Mucosa of stomach (tissue), 1 donor: ENCODE results near the gene NPY4R2.
"Not testable (repeated sequence)": the region's sequence is repeated elsewhere in the genome, so short reads cannot be mapped to it uniquely, and the experiment has no call there.

ENCODE experiments used
- H3K27me3 ChIP-seq: one replicate; pipeline ENCODE4 v1.7.0; 2013; ENCODE audit warnings: mild to moderate bottlenecking, low read length; ENCODE audit not compliant: control insufficient read depth, insufficient read depth
- H3K36me3 ChIP-seq: one replicate; pipeline ENCODE4 v1.7.0; 2013; ENCODE audit warnings: low read length; ENCODE audit not compliant: control insufficient read depth, insufficient read depth
- H3K4me1 ChIP-seq: one replicate; pipeline ENCODE4 v1.7.0; 2013; ENCODE audit warnings: mild to moderate bottlenecking, low read length; ENCODE audit not compliant: control insufficient read depth, insufficient read depth
- H3K4me3 ChIP-seq: one replicate; pipeline ENCODE4 v1.7.0; 2013; ENCODE audit warnings: low read length
- H3K9ac ChIP-seq: one replicate; pipeline ENCODE4 v1.7.0; 2013; ENCODE audit warnings: mild to moderate bottlenecking, low read length, moderate library complexity
- H3K9me3 ChIP-seq: one replicate; pipeline ENCODE4 v1.7.0; 2013; ENCODE audit warnings: mild to moderate bottlenecking, low read length, moderate library complexity; ENCODE audit not compliant: control insufficient read depth
- donor health status: Pancreatic carcinoma.

Gene NPY4R2

DNA sequence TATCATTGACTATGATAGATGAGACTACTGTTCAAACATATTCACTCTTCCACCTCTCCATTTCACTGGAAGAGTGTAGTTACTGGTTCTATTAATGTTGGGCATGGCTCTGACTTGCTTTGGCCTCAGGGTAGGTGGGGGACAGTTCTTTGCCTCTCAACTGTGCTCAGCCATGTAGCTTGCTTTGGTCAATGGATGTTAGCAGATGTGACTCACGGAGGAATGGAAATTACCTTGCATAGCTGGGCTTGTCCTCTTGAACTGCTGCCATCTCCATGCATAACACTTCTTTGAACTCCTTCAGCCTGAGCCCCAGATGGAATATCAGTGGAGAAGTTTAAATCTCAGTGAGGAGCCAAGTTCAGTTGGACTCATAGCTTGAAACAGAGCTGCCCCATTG lies 9.1 kb upstream of the NPY4R2 start:
- H3K27me3 ChIP-seq, H3K4me1 ChIP-seq, H3K36me3 ChIP-seq, H3K9ac ChIP-seq, H3K4me3 ChIP-seq, H3K9me3 ChIP-seq: not testable (repeated sequence)

DNA sequence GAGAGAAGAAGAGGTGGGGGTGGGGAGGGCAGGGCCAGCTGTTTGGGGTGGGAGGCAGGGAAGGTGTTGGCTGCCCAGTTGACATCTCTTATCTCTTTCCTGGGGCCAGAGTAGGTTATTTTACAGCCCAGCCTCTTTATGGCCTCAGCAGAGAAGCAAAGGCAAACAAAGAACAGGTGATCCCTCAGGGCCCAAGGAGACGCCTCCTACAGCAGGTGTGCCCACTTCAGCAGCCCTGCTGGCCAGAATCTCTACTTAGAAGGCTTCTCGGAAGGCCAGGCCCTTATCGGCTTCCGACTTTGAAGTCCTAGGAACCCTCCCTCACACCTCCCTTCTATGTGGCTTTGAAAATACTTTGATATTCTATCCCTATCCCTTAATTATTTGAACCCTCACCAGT lies 8.0 kb upstream of the NPY4R2 start:
- not testable (repeated sequence) for H3K36me3 ChIP-seq, H3K4me1 ChIP-seq, H3K27me3 ChIP-seq, H3K9me3 ChIP-seq, H3K4me3 ChIP-seq, H3K9ac ChIP-seq

DNA sequence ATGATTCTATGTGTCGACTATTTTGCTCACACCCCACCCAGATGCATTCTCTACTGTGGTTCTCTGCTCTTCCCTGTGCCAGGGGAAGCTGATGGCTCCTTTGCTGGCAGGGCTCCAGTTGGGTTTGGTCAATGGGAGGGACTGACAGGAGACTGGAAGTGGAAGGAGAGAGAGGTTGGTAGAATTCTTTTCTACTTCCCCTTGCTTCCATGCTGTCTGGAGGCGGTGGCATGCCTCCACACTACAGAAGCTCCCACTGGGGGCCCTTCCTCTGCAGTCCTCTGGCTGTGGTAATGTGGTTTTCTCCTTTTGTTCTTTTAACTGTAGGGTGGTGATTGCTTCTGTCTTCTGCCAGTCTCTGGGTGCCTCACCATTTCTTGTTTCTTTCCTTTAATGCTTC lies 4.4 kb upstream of the NPY4R2 start:
- not testable (repeated sequence) for H3K9me3 ChIP-seq, H3K27me3 ChIP-seq, H3K9ac ChIP-seq, H3K36me3 ChIP-seq, H3K4me1 ChIP-seq, H3K4me3 ChIP-seq

DNA sequence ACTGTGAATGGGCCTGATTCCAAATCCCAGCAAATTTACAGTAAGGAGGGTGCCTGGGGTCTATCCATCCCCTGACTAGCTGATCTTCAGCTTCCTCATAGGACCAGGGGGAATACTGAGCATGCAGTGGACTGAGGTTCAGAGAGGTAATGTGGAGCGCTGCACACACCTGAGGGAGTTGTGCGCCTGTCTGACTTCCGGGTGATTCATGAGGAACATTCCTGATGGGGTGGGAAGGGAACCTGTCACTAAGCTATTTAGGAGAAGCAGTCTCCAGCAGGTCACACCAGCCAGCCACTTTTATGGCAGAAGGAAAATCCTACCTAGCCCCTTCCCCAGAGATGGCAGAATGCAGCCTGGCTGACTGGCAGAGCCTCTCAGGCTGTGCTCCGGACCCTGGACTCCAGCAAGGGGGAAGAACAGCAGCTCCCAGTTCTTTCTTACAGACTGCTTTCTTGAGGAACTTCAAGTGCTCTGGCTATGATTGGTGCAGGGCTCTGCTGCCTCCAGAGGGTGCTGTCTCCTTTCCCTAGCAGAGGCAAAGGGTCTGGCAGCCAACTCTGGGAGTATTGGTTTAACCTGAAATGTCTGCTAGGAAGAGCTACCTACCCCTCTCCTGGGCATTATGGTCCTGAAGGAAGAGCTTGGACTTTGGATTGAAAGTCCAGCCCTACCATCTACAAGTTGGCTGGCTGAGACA lies 2.5 kb upstream of the NPY4R2 start:
- not testable (repeated sequence) for H3K9ac ChIP-seq, H3K36me3 ChIP-seq, H3K4me3 ChIP-seq, H3K4me1 ChIP-seq, H3K27me3 ChIP-seq, H3K9me3 ChIP-seq

DNA sequence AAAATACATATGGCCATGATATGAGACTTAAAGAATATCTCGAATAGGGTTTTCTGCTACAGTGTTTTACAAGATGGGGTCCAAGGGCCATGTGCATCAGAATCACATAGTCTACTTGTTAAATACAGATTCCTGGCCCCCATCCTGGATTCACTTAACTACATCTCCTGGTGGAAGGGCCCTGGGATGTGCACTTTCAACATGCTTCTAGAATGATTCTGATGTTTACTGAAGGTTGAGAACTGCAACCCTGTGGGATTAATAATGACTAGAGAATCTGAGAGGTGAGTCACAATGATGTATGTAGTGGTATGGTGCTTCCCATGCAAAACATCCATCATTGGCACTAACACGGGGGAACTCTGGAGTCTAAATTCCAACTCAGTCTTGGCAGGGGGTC lies 2.1 kb downstream of the NPY4R2 start:
- H3K4me1 ChIP-seq, H3K9ac ChIP-seq, H3K36me3 ChIP-seq, H3K4me3 ChIP-seq, H3K9me3 ChIP-seq, H3K27me3 ChIP-seq: not testable (repeated sequence)

DNA sequence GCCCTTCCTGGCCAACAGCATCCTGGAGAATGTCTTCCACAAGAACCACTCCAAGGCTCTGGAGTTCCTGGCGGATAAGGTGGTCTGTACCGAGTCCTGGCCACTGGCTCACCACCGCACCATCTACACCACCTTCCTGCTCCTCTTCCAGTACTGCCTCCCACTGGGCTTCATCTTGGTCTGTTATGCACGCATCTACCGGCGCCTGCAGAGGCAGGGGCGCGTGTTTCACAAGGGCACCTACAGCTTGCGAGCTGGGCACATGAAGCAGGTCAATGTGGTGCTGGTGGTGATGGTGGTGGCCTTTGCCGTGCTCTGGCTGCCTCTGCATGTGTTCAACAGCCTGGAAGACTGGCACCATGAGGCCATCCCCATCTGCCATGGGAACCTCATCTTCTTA lies 4.0 kb downstream of the NPY4R2 start:
- not testable (repeated sequence) for H3K36me3 ChIP-seq, H3K9me3 ChIP-seq, H3K27me3 ChIP-seq, H3K4me1 ChIP-seq, H3K4me3 ChIP-seq, H3K9ac ChIP-seq

DNA sequence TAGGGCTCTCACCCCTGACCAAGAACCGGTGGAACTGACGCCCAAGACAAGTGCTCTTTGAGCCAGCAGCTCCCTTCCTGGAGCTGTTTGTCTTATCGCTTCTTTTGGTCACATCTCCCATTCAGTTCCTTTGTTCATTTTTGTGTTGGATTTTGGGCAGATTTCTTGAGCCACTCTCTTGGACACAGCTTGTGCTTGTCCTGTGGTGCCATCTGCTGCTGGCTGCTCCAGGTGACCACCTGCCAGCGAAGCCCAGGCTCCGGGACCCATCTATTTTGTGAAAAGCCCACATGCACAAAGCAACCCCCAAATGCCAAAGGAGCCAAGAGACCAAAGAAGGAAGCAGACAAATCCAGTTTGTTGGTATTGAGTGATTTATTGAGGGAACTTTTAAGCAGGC lies 6.2 kb downstream of the NPY4R2 start:
- not testable (repeated sequence) for H3K4me1 ChIP-seq, H3K36me3 ChIP-seq, H3K27me3 ChIP-seq, H3K4me3 ChIP-seq, H3K9me3 ChIP-seq, H3K9ac ChIP-seq

DNA sequence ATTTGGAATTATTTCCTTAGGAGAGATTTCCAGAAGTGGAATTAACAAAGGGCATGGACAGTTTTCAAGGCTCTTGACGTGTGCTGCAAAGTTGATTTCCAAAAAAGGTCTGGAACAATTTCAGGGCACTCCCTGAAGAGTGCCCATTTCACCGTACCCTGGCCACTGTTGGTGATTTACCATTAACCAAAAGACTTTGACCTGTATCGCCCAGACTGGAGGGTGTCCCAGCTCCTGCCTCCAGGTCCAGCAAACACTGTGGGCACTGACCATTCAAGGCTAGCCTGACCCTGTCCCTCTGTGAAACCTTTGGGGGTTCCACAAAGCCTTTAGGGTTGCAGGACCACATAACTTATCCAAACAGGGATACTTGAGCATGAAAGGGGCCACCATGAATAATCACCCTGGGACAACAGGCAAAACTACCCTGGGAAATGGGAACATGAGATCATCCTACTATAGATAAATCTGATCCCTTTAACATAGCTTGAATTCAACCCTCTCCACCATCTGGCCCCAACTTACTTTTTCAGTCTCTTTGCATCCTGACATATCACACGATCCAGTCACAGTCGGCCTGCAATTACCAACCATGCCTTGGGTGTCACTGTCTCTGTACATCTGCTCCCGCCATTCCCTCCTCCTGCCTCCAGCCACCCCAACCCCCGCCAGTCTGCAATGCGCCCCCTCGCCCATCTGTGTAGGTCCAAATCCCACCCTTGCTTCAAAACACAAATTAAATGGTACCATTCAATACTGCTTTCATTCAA lies 8.9 kb downstream of the NPY4R2 start:
- not testable (repeated sequence) for H3K4me1 ChIP-seq, H3K27me3 ChIP-seq, H3K36me3 ChIP-seq, H3K9me3 ChIP-seq, H3K9ac ChIP-seq, H3K4me3 ChIP-seq

DNA sequence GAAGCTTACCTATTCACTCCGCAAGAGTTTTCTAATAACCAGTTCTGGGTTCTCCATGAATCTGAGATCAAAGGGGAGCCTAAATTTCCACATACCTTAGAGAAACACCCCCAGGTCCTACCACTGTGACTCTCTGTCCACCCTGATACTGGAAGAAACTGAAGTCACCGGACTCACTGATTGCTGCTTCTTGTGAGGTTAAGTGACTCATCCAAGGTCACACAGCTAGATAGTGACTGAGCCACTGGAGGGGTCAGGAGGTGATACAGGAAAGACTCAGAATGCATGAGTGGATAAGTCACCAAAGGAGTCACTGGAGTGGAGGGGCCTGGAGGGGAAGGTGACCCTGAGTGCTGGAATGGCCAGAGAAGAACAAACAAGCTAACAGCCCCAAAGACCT lies 9.8 kb downstream of the NPY4R2 start:
- H3K9me3 ChIP-seq, H3K4me3 ChIP-seq: not testable (repeated sequence)

DNA sequence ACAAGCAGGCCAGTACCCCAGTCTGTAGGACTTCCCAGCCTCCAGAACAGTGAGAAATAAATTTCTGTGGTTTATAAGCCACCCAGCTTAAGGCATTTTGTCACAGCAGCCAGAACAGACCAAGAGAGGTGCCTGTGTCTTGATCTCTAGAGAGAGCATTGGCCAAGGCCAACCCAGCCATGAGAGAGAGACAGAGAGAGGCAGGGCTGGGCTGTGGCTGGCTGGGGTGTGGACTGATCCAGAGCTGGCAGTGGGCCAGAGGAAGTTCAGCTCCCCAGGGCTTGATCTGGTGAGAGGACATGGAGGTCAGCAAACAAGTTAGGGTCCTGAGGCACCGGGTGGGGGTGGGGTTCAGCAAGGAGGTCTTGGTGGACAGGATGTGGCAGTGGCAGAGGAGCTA lies 14.4 kb downstream of the NPY4R2 start:
- not testable (repeated sequence) for H3K9ac ChIP-seq, H3K4me1 ChIP-seq, H3K27me3 ChIP-seq, H3K4me3 ChIP-seq, H3K36me3 ChIP-seq, H3K9me3 ChIP-seq

More for the DNA sequence above, 9.8 kb downstream of the NPY4R2 start:
- H3K4me1 ChIP-seq, H3K36me3 ChIP-seq, H3K27me3 ChIP-seq, H3K9ac ChIP-seq: not testable (repeated sequence)

DNA sequence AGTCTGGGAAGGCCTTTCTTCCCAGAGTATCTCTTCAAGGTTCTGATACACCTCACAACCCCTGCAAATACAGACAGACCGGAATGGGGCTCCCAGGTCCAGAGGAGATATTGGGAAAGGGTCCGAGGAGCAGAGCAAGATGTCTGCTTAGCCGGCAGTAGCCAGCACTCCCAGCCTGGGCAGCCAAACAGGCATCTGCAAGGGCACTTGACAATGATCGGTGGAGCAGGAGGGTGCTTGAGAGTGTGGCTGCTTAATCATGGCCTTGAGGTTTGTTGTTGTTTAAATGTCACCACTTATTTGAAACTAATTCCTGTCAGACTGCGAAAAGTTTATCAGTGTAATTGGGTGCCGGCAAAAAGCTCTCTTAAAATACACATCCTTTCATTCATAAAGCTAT lies 15.0 kb downstream of the NPY4R2 start:
- not testable (repeated sequence) for H3K4me1 ChIP-seq, H3K9ac ChIP-seq, H3K27me3 ChIP-seq, H3K36me3 ChIP-seq, H3K9me3 ChIP-seq, H3K4me3 ChIP-seq

DNA sequence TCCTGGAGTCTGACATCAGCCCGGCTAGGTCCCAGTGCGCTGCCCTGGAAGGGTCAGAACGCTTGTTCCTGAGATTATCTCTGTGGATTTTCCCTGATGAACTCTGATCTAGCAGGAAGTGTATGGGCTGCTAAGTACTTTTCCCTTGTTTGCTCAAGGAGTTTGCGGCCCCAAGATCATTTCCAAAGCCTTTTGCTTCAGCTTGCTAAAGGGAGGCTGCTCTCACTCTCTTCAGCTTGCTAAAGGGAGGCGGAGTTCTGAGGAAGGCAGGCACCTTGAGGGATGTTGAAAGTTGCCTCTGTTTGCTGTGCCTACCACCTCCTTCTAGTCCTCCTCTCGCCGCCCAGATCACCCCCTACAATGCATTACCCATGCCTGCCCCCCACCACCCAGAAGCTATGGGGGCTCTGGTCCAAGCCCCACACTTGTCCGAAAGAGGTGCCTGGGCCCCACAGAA lies 18.3 kb downstream of the NPY4R2 start:
- not testable (repeated sequence) for H3K9me3 ChIP-seq, H3K27me3 ChIP-seq, H3K4me3 ChIP-seq, H3K9ac ChIP-seq, H3K36me3 ChIP-seq
- peaks cover 12% of the 10 kb centered on the region for H3K4me1 ChIP-seq

DNA sequence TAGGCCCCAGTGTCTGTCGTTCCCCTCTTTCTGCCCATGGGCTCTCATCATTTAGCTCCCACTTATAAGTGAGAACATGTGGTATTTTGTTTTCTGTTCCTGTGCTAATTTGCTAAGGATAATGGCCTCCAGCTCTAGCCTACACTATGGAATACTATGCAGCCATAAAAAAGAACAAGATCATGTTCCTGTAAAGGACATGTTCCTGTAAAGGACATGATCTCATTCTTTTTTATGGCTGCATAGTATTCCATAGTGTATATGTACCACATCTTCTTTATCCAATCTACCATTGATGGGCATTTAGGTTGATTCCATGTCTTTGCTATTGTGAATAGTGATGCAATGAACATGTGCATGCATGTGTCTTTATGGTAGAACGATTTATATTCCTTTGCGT lies 19.2 kb downstream of the NPY4R2 start:
- H3K4me3 ChIP-seq, H3K36me3 ChIP-seq, H3K9me3 ChIP-seq, H3K9ac ChIP-seq, H3K27me3 ChIP-seq: not testable (repeated sequence)
- peaks cover 18% of the 10 kb centered on the region for H3K4me1 ChIP-seq
